Stimulated activated CD8-positive, alpha-beta memory T cell treated with anti-CD3 and anti-CD28 coated beads, Interleukin-7, amount 100 ng/mL, for 1 hour (primary cell): ENCODE measurements around the gene GPRC5B.

Experiments used
- DNase-seq, 2 donors: peaks; one replicate each; pipeline ENCODE4 v3.0.0-alpha.2; 2020; ENCODE audit warnings: low read depth in 2 of 2

GPRC5B gene

DNA sequence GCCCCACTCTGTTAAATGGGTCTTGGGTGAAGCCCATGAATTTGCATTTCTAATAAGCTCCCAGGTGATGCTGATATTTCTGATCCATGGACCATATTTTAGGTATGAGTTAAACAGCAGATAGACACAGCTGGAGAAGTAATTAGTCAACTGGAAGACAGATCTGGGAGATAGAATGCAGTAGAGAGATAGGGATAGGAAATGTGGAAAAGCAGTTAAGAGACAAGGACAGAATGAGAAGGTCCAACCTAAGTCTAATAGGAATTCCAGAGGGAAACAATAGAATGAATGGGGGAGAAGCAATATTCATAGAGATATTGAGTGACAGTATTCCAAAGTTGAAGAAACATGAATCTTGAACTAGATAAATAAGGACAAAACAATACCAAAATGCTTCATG is 71.7 kb downstream of the GPRC5B start:
- DNase-seq, result no peak

GRCh38 chr16:19810817-19811731 is 73.6 kb downstream of the GPRC5B start:
- no peak for DNase-seq

GRCh38 chr16:19809693-19810092 is 75.0 kb downstream of the GPRC5B start:
- DNase-seq, result no peak

- no peak for DNase-seq
These were observed 75.5 kb downstream of the GPRC5B start for GRCh38 chr16:19809121-19809635.

DNA sequence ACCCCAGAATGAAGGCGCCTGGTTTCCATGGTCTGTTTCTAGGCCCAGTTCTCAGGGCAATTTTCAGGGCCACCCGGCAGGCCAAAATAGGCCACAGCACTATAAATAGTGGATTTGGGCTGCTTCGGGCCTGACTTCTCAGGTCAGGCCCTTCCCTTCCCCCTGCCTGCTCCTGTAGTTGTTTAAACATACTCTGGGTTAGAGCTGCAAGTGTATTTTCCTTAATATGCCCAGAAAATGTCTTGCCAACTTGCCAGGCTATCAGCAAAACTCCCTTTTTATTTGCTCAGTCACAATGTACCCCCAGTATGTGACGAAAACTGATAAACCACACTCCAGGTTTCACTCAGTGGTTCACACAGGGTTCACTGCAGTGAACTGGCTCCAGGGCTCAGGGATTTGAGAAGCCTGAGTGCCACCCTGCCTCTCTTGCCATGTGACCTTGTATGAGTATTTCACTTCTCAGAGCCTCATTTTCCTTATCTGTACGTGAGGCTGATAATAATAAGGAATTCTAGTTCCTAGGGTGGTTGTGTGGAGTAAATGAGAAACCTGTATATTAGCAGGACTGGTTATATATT is 76.5 kb downstream of the GPRC5B start:
- DNase-seq, result no peak
